A549 treated with RU486 at 1 μM for 4 hours (cell line): ENCODE results near the gene LINC00237. TPM values are rescaled to one million over a fixed set of nuclear protein-coding genes. Genes with fewer than 3 reads are reported as not detected.

ENCODE experiments used
- total RNA-seq: library from RNA; stranded (reverse); fragments of 200-300 nt; extraction: Qiagen RNA extraction; gene quantifications from 5 replicates; pipeline ENCODE4 v1.2.3, GENCODE V29; 2022; ENCODE audit warnings: low read depth

LINC00237 gene
- not detected in 5 replicates for total RNA-seq

GRCh38 chr20:21106171-21107017 is at the start of gene LINC00237:
Gene LINC00237 (minus strand): TSS chr20:21106358.

GRCh38 chr20:21125849-21126580 is 19.9 kb upstream of the LINC00237 start, which contains the start of gene KIZ:
Gene KIZ (plus strand): TSS chr20:21126082. CDS start chr20:21126116, 34 bp downstream.

Other genes with a start within 250 kb of the LINC00237 start
- 4.6 to 6.2 TPM (median 4.9 TPM) in 5 replicates for gene KIZ, start 19.7 kb upstream of the LINC00237 start, total RNA-seq
- gene XRN2, start 197.0 kb upstream of the LINC00237 start, total RNA-seq: 84.8 to 121 TPM (median 98.4 TPM) in 5 replicates